Keratinocyte (primary cell): ENCODE measurements around the gene RANBP3. TPM values are rescaled to one million over a fixed set of nuclear protein-coding genes. Genes with fewer than 3 reads are reported as not detected.
A peak's percentile ranks its signal among the peaks of the same experiment; 100 is the strongest.

Experiments
- DNase-seq: peaks from one replicate; pipeline ENCODE4 v3.0.0-alpha.2; 2011; ENCODE audit warnings: low read depth, missing footprints, low spot score
- FAIRE-seq: peaks from 2 replicates; lab custom pipeline; 2011; peaks lifted over from hg19 to GRCh38; lab: Jason Lieb, UNC
- H2AFZ ChIP-seq: 2 replicates; pipeline ENCODE4 v1.6.0; 2012; ENCODE audit warnings: low read length, control low read depth, inconsistent platforms; ENCODE audit not compliant: control insufficient read depth
- H3K27ac ChIP-seq: 2 replicates; pipeline ENCODE4 v1.5.1; 2011; ENCODE audit warnings: low read length; ENCODE audit not compliant: control insufficient read depth, insufficient read depth
- H3K27me3 ChIP-seq: 3 replicates; pipeline ENCODE4 v1.6.0; 2011; ENCODE audit warnings: low read length; ENCODE audit not compliant: control insufficient read depth, insufficient read depth; ENCODE audit errors: extremely low read depth
- H3K36me3 ChIP-seq, 2 experiments: 2 replicates in 1 of 2; 3 replicates in 1 of 2; pipeline ENCODE4 v1.5.1; 2011; ENCODE audit warnings: low read length in 2 of 2, mild to moderate bottlenecking in 1 of 2; ENCODE audit not compliant: control insufficient read depth in 2 of 2, insufficient read depth in 2 of 2; ENCODE audit errors: extremely low read depth in 1 of 2
- H3K4me1 ChIP-seq: 3 replicates; pipeline ENCODE4 v1.5.1; 2011; ENCODE audit warnings: low read length; ENCODE audit not compliant: control insufficient read depth, insufficient read depth; ENCODE audit errors: extremely low read depth
- H3K4me2 ChIP-seq: 3 replicates; pipeline ENCODE4 v1.6.0; 2011; ENCODE audit warnings: low read depth, low read length; ENCODE audit not compliant: control insufficient read depth, insufficient read depth; ENCODE audit errors: extremely low read depth
- H3K4me3 ChIP-seq, 3 experiments: fragments of 200-600 bp in 1 of 3; sonication (generic) in 1 of 3; 2 replicates in 2 of 3; 3 replicates in 1 of 3; pipeline ENCODE4 v1.5.1; 2011 to 2016; ENCODE audit warnings: low read length in 3 of 3, mild to moderate bottlenecking in 3 of 3, control low read depth in 2 of 3, inconsistent platforms in 1 of 3, low read depth in 1 of 3, mixed read lengths in 1 of 3, mixed run types in 1 of 3, moderate library complexity in 1 of 3; ENCODE audit not compliant: control insufficient read depth in 2 of 3, insufficient read depth in 2 of 3; ENCODE audit errors: extremely low read depth in 1 of 3
- H3K79me2 ChIP-seq: 2 replicates; pipeline ENCODE4 v1.6.0; 2012; ENCODE audit warnings: low read length; ENCODE audit not compliant: control insufficient read depth, insufficient read depth
- H3K9ac ChIP-seq: 3 replicates; pipeline ENCODE4 v1.6.0; 2011; ENCODE audit warnings: low read length; ENCODE audit not compliant: control insufficient read depth, insufficient read depth; ENCODE audit errors: extremely low read depth
- H3K9me1 ChIP-seq: 3 replicates; pipeline ENCODE4 v1.6.0; 2011; ENCODE audit warnings: low read length; ENCODE audit not compliant: control insufficient read depth, insufficient read depth; ENCODE audit errors: extremely low read depth
- H3K9me3 ChIP-seq: 2 replicates; pipeline ENCODE4 v1.5.1; 2012; ENCODE audit warnings: low read depth, low read length; ENCODE audit not compliant: control insufficient read depth
- H4K20me1 ChIP-seq: 3 replicates; pipeline ENCODE4 v1.6.0; 2011; ENCODE audit warnings: low read length; ENCODE audit not compliant: control insufficient read depth, insufficient read depth; ENCODE audit errors: extremely low read depth
- EZH2 ChIP-seq: IDR thresholded peaks from one replicate; pipeline ENCODE4 v1.6.1; 2012; ENCODE audit warnings: inconsistent platforms, mild to moderate bottlenecking, low read length, moderate library complexity
- dilution Hi-C: fragments of 300-500 bp; cut with MboI; formaldehyde crosslinking; loops from one replicate; pipeline ENCODE4 v1.7.0; 2020; ENCODE audit warnings: low sequenced_read_pairs; ENCODE audit not compliant: extremely low pct_ligation_motif_present
- polyA plus RNA-seq, 5 experiments: library from polyadenylated mRNA; depleted of rRNA in 3 of 5; stranded (reverse) in 3 of 5; stranded (forward) in 1 of 5; unstranded in 1 of 5; fragments of >200 nt; gene quantifications; 1 replicate in 1 of 5; 2 replicates in 3 of 5; 3 replicates in 1 of 5; pipeline versions ENCODE4 v1.2.1 to v1.2.3, GENCODE V29; 2011 to 2012; ENCODE audit warnings: missing spikeins in 2 of 5, low read depth in 1 of 5, low replicate concordance in 1 of 5
- TF ChIP-seq, protein P1 (sequence below), 3 experiments: IDR thresholded peaks in 1 of 3; conservative IDR thresholded peaks in 1 of 3; optimal IDR thresholded peaks in 1 of 3; 2 replicates in 2 of 3; 3 replicates in 1 of 3; pipeline versions ENCODE3 to v1.5.1; 2011; ENCODE audit warnings: low read length in 3 of 3, mild to moderate bottlenecking in 3 of 3, moderate library complexity in 2 of 3, control low read depth in 1 of 3, inconsistent platforms in 1 of 3; ENCODE audit not compliant: insufficient read depth in 2 of 3; ENCODE audit errors: extremely low read depth in 1 of 3

RANBP3 gene
- polyA plus RNA-seq, 1 donor (not counting 4 experiments of a cell fraction or from before 2014, with no cell fraction given): 36.4 TPM

DNA sequence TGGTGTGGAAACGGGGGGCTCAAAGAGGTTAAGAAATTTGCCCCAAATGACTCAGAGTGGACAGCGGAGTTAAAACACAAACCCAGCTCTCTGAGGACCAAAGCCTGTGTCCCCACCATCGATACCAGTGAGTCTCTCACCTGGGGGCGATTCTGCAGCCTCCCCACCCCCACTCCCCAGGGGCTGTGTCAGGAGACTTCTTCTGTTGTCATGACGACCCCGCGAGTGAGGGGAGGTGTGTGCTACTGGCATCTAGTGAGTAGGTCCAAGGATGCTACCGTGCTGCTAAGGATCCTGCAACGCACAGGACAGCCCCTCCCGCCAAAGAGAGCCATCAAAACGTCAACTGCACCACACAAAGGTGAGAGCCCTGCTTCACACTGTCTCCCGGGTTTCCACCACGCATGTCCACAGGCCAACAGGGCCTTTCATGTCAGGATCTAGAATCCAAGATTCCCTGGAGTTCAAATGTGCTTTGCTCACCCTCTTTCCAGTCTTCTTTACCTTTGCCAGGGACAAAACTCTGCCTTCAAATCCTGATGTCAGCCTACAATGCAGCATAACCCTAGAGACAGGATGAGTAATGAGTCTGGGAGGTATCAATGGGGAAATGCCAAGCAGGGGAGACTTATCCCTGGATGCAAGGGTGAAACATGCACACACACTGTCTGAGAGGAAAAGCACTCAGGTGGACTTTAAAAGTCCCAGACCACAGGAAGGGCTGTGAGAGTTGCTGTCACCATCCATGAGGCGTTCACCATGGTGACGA, 3.9 kb downstream of the RANBP3 start:
- TF ChIP-seq EZH2: no peak
- TF ChIP-seq, protein P1, sequence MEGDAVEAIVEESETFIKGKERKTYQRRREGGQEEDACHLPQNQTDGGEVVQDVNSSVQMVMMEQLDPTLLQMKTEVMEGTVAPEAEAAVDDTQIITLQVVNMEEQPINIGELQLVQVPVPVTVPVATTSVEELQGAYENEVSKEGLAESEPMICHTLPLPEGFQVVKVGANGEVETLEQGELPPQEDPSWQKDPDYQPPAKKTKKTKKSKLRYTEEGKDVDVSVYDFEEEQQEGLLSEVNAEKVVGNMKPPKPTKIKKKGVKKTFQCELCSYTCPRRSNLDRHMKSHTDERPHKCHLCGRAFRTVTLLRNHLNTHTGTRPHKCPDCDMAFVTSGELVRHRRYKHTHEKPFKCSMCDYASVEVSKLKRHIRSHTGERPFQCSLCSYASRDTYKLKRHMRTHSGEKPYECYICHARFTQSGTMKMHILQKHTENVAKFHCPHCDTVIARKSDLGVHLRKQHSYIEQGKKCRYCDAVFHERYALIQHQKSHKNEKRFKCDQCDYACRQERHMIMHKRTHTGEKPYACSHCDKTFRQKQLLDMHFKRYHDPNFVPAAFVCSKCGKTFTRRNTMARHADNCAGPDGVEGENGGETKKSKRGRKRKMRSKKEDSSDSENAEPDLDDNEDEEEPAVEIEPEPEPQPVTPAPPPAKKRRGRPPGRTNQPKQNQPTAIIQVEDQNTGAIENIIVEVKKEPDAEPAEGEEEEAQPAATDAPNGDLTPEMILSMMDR (optimal IDR thresholded peaks at IDR 0.05 in 1 of 3, IDR thresholded peaks at IDR 0.05 in 1 of 3, conservative IDR thresholded peaks at IDR 0.05 in 1 of 3; ENCODE audit: extremely low read depth in 1 of 3, insufficient read depth in 2 of 3, low read length in 3 of 3): no peak
- Histone ChIP-seq H3K4me2 (no peak overlapping the region), H3K4me3 (no peak overlapping the region), H3K4me1 (peaks cover 38% of the 10 kb centered on the region), H3K36me3 (peaks cover 9 to 37% of the 10 kb centered on the region in 2 experiments), H3K27me3 (no peaks in the 10 kb centered on the region), H4K20me1 (peaks cover 36% of the 10 kb centered on the region), H3K9me1 (peaks cover 3% of the 10 kb centered on the region), H3K27ac (peak overlapping the region; percentile 12), H2AFZ (no peak overlapping the region), H3K9me3 (no peaks in the 10 kb centered on the region), H3K79me2 (peaks cover 93% of the 10 kb centered on the region), H3K9ac (no peak overlapping the region)
- FAIRE-seq: no peak
- no peak for DNase-seq
- dilution Hi-C loops: no loop called here

DNA sequence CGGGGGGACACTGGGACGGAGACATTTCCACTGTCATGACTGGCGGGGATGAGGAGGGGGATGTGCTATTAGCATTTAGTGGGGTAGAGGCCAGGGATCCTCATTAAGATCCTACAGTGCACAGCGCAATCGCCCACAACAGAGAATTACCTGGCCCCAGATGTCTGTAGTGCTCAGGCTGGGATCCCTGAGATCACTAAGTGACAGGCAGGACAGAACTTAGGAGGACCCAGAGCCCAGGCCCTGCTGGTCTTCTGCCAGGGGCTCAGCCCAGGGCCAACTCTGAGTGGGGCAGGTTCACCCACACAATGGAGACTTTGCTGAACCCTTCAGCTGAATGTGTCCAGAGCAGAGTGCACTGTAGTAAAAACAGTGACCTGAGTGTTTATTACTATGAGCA, 4.6 kb downstream of the RANBP3 start:
- H4K20me1 ChIP-seq: peaks cover 43% of the 10 kb centered on the region
- no peak overlapping the region for H3K4me2 ChIP-seq
- H3K9ac ChIP-seq: no peak overlapping the region
- peaks cover 9 to 37% of the 10 kb centered on the region in 2 experiments for H3K36me3 ChIP-seq
- no peak for DNase-seq
- FAIRE-seq: no peak
- TF ChIP-seq EZH2: no peak
- TF ChIP-seq, protein P1 (optimal IDR thresholded peaks at IDR 0.05 in 1 of 3, IDR thresholded peaks at IDR 0.05 in 1 of 3, conservative IDR thresholded peaks at IDR 0.05 in 1 of 3; ENCODE audit: extremely low read depth in 1 of 3, insufficient read depth in 2 of 3, low read length in 3 of 3): no peak
- H3K79me2 ChIP-seq: peaks cover 94% of the 10 kb centered on the region
- no peaks in the 10 kb centered on the region for H3K27me3 ChIP-seq
- no peaks in the 10 kb centered on the region for H3K9me3 ChIP-seq
- H3K4me3 ChIP-seq: no peak overlapping the region
- H3K4me1 ChIP-seq: peaks cover 40% of the 10 kb centered on the region
- H3K27ac ChIP-seq: no peak overlapping the region
- dilution Hi-C loops: no loop called here
- no peak overlapping the region for H2AFZ ChIP-seq
- peaks cover 9% of the 10 kb centered on the region for H3K9me1 ChIP-seq
